ENCODE measurements around the gene IFITM10. TPM values are rescaled to one million over a fixed set of nuclear protein-coding genes. Genes with fewer than 3 reads are reported as not detected.
A peak's percentile ranks its signal among the peaks of the same experiment; 100 is the strongest.

The IFITM10 gene
- total and polyA plus RNA-seq, 2 donors from 2014 or later: 2.3 to 6.4 TPM

DNA sequence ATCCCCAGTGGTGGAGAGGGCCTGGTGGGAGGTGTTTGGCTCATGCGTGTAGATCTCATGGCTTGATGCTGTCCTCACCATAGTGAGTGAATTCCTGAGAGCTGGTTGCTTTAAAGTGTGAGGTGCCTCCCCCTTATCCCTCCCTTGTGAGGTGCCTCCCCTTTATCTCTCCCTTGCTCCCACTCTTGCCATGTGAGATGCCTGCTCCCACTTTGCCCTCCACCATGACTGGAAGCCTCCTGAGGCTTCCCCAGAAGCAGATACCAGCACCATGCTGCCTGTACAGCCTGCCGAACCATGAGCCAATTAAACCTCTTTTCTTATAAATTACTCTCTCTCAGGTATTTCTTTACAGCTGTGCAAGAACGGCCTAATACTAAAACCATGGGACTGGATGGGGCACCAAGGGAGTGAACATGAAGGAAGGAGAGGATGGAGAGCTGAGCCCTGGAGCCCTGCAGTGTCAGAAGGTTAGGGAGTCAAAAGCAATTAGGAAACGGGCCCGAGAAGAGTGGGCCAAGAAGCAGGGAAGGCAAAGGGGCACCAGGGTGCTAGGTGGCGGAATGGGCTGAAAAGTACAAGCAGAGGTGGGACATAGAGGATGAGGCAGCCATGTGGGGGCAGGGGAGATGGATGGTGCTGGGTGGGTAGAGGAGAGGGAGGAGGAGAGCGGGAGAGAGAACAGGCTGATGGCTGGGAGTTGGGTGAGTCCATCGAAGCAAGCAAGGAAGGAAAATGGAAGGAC, 9.4 kb downstream of the IFITM10 start:
- no peak overlapping the region for H3K4me3 ChIP-seq (ENCODE audit: low read length in 3 of 3)
- DNase-seq (peak in 1 of 5 donors; percentile 18), FAIRE-seq (no peak)
- peaks cover 0 to 16% (median 4%) of the 10 kb centered on the region in 3 donors for H3K4me1 ChIP-seq (ENCODE audit: control insufficient read depth in 2 of 3, insufficient read depth in 2 of 3, low read depth in 1 of 3, low read length in 3 of 3)
- peaks cover 0 to 2% (median 0%) of the 10 kb centered on the region in 3 donors for H3K36me3 ChIP-seq (ENCODE audit: control insufficient read depth in 2 of 3, insufficient read depth in 3 of 3, low read length in 3 of 3)
- no peak overlapping the region for H3K9ac ChIP-seq (ENCODE audit: low read length in 3 of 3)
- intact Hi-C loops (cut with DNase I): no loop called here
- H3K9me3 ChIP-seq (ENCODE audit: control insufficient read depth in 2 of 3, insufficient read depth in 1 of 3, low read length in 3 of 3): peaks cover 3 to 8% (median 5%) of the 10 kb centered on the region in 3 donors
- H3K27me3 ChIP-seq (ENCODE audit: control insufficient read depth, insufficient read depth, low read length): no peaks in the 10 kb centered on the region
- H3K27ac ChIP-seq (ENCODE audit: low read depth in 2 of 2, low read length in 2 of 2): no peak overlapping the region
- TF ChIP-seq, protein P1, sequence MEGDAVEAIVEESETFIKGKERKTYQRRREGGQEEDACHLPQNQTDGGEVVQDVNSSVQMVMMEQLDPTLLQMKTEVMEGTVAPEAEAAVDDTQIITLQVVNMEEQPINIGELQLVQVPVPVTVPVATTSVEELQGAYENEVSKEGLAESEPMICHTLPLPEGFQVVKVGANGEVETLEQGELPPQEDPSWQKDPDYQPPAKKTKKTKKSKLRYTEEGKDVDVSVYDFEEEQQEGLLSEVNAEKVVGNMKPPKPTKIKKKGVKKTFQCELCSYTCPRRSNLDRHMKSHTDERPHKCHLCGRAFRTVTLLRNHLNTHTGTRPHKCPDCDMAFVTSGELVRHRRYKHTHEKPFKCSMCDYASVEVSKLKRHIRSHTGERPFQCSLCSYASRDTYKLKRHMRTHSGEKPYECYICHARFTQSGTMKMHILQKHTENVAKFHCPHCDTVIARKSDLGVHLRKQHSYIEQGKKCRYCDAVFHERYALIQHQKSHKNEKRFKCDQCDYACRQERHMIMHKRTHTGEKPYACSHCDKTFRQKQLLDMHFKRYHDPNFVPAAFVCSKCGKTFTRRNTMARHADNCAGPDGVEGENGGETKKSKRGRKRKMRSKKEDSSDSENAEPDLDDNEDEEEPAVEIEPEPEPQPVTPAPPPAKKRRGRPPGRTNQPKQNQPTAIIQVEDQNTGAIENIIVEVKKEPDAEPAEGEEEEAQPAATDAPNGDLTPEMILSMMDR (IDR thresholded peaks at IDR 0.05; ENCODE audit: borderline replicate concordance, extremely low read depth, insufficient read depth): no peak

DNA sequence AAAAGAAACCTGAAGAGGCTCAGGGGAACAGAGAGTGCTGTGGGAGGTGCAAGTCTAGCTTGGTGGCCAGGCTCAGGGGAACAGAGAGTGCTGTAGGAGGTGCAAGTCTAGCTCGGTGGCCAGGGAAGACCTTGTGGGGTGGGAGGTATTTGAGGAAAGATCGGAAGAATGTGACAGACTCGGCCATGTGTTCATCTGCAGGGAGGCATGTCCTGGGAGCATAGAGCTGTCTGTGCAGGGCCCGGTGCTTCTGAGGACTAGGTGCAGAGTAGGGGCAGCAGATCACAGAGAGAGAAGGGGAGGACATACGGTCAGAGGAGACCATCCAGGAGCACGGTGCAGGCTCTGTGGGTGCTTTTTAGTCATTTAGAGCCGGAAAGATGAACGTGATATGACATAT, 10.8 kb downstream of the IFITM10 start:
- Histone ChIP-seq H3K36me3 (ENCODE audit: control insufficient read depth in 2 of 3, insufficient read depth in 3 of 3, low read length in 3 of 3) (no peaks in the 10 kb centered on the region), H3K9me3 (ENCODE audit: control insufficient read depth in 2 of 3, insufficient read depth in 1 of 3, low read length in 3 of 3) (peaks cover 2 to 8% (median 5%) of the 10 kb centered on the region in 3 donors), H3K9ac (ENCODE audit: low read length in 3 of 3) (no peak overlapping the region), H3K4me3 (ENCODE audit: low read length in 3 of 3) (no peak overlapping the region), H3K27ac (ENCODE audit: low read depth in 2 of 2, low read length in 2 of 2) (no peak overlapping the region), H3K4me1 (ENCODE audit: control insufficient read depth in 2 of 3, insufficient read depth in 2 of 3, low read depth in 1 of 3, low read length in 3 of 3) (peaks cover 0 to 2% (median 2%) of the 10 kb centered on the region in 3 donors), H3K27me3 (ENCODE audit: control insufficient read depth, insufficient read depth, low read length) (no peaks in the 10 kb centered on the region)
- intact Hi-C loops (cut with DNase I): no loop called here
- FAIRE-seq (no peak), DNase-seq (peak in 1 of 5 donors; percentile 11)
- TF ChIP-seq, protein P1 (IDR thresholded peaks at IDR 0.05; ENCODE audit: borderline replicate concordance, extremely low read depth, insufficient read depth): no peak

DNA sequence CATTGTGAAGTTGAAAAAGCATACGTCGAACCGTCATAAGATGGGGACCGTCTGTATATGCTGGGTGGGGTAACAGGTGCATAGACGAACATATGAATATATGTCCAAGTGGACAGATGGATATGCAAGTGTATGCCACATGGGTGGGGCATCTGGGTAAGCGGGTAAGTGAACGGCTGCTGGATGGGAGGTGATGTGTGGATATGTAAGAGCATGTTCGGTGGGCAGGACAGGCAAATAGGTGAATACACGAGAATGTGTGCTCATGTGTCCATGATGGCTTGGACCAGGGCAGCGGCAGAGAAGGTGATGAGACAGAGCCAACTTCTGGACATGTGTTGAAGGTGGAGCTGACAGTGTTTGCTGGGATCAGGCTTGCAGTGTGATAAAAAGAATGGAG, 12.0 kb downstream of the IFITM10 start:
- Histone ChIP-seq H3K36me3 (ENCODE audit: control insufficient read depth in 2 of 3, insufficient read depth in 3 of 3, low read length in 3 of 3) (no peaks in the 10 kb centered on the region), H3K9me3 (ENCODE audit: control insufficient read depth in 2 of 3, insufficient read depth in 1 of 3, low read length in 3 of 3) (peaks cover 2 to 8% (median 5%) of the 10 kb centered on the region in 3 donors), H3K27ac (ENCODE audit: low read depth in 2 of 2, low read length in 2 of 2) (no peak overlapping the region), H3K9ac (ENCODE audit: low read length in 3 of 3) (no peak overlapping the region), H3K27me3 (ENCODE audit: control insufficient read depth, insufficient read depth, low read length) (no peaks in the 10 kb centered on the region), H3K4me3 (ENCODE audit: low read length in 3 of 3) (no peak overlapping the region), H3K4me1 (ENCODE audit: control insufficient read depth in 2 of 3, insufficient read depth in 2 of 3, low read depth in 1 of 3, low read length in 3 of 3) (no peaks in the 10 kb centered on the region)
- FAIRE-seq (no peak), DNase-seq (peak in 1 of 5 donors; percentile 13)
- intact Hi-C loops (cut with DNase I): no loop called here
- TF ChIP-seq, protein P1 (IDR thresholded peaks at IDR 0.05; ENCODE audit: borderline replicate concordance, extremely low read depth, insufficient read depth): no peak

Measured in kidney (tissue), 14 donors.